ENCODE data around the gene COA1.

- TF ChIP-seq CTCF (IDR thresholded peaks at IDR 0.05; ENCODE audit: extremely low read depth in 1 of 2, insufficient read depth in 1 of 2, low read depth in 1 of 2, low read length in 2 of 2) (no peak), EZH2 (IDR thresholded peaks at IDR 0.05; ENCODE audit: borderline replicate concordance, low read depth, low read length, severe bottlenecking) (no peak), POLR2A (IDR thresholded peaks at IDR 0.05; ENCODE audit: low read depth, low read length) (no peak), POLR2AphosphoS5 (IDR thresholded peaks at IDR 0.05; ENCODE audit: insufficient read depth, low read depth, low read length) (no peak), JUN (IDR thresholded peaks at IDR 0.05; ENCODE audit: borderline replicate concordance, insufficient read depth, insufficient read length, low read depth) (no peak), MAX (IDR thresholded peaks at IDR 0.05; ENCODE audit: insufficient read depth, insufficient read length) (no peak), GATA2 (IDR thresholded peaks at IDR 0.05; ENCODE audit: insufficient read depth, insufficient read length, low read depth, low read length) (no peak), FOS (IDR thresholded peaks at IDR 0.05; ENCODE audit: borderline replicate concordance, insufficient read depth, low read length) (no peak)
Observed at GRCh38 chr7:43619213-43620012, 109.9 kb downstream of the COA1 start.
